Measurements from ENCODE around the gene MXRA7.

MXRA7 gene

GRCh38 chr17:76670020-76670717 is 40.6 kb downstream of the MXRA7 start:
- no peak for TF ChIP-seq EZH2 (IDR thresholded peaks at IDR 0.05; ENCODE audit: borderline replicate concordance, low read depth, low read length, severe bottlenecking)
- no peak for TF ChIP-seq CTCF (IDR thresholded peaks at IDR 0.05; ENCODE audit: borderline replicate concordance, extremely low read depth, low read length, poor library complexity, severe bottlenecking)
- no peak overlapping the region for H3K27ac ChIP-seq (ENCODE audit: low read length)
- no peak overlapping the region for H3K4me3 ChIP-seq (ENCODE audit: low read depth in 1 of 2, low read length in 2 of 2)
- H3K4me1 ChIP-seq (ENCODE audit: insufficient read depth, low read length): peaks cover 28% of the 10 kb centered on the region
- H3K4me2 ChIP-seq (ENCODE audit: insufficient read depth, low read length): no peak overlapping the region
- no peak for DNase-seq
- peaks cover 8% of the 10 kb centered on the region for H3K79me2 ChIP-seq (ENCODE audit: insufficient read depth, low read length)
- peak overlapping the region; percentile 92 for H2AFZ ChIP-seq (ENCODE audit: low read depth, low read length)
- H3K36me3 ChIP-seq (ENCODE audit: insufficient read depth, low read length): no peaks in the 10 kb centered on the region
- no peaks in the 10 kb centered on the region for H3K27me3 ChIP-seq (ENCODE audit: insufficient read depth, low read length, poor library complexity)
- no peaks in the 10 kb centered on the region for H3K9me3 ChIP-seq (ENCODE audit: insufficient read depth, low read length, severe bottlenecking)
- no peaks in the 10 kb centered on the region for H4K20me1 ChIP-seq (ENCODE audit: insufficient read depth, low read length)
- no peak for ATAC-seq (ENCODE audit: insufficient read depth, low read depth)
- H3K9ac ChIP-seq (ENCODE audit: low read depth, low read length): no peak overlapping the region

- Histone ChIP-seq H3K27me3 (ENCODE audit: insufficient read depth, low read length, poor library complexity) (no peaks in the 10 kb centered on the region), H3K4me1 (ENCODE audit: insufficient read depth, low read length) (peaks cover 17% of the 10 kb centered on the region), H3K4me3 (ENCODE audit: low read depth in 1 of 2, low read length in 2 of 2) (no peak overlapping the region), H3K27ac (ENCODE audit: low read length) (no peak overlapping the region), H2AFZ (ENCODE audit: low read depth, low read length) (no peak overlapping the region), H3K9me3 (ENCODE audit: insufficient read depth, low read length, severe bottlenecking) (no peaks in the 10 kb centered on the region), H3K9ac (ENCODE audit: low read depth, low read length) (no peak overlapping the region), H3K36me3 (ENCODE audit: insufficient read depth, low read length) (no peaks in the 10 kb centered on the region), H3K79me2 (ENCODE audit: insufficient read depth, low read length) (peaks cover 8% of the 10 kb centered on the region), H4K20me1 (ENCODE audit: insufficient read depth, low read length) (no peaks in the 10 kb centered on the region), H3K4me2 (ENCODE audit: insufficient read depth, low read length) (no peak overlapping the region)
- no peak for ATAC-seq (ENCODE audit: insufficient read depth, low read depth)
- DNase-seq: no peak
- TF ChIP-seq EZH2 (IDR thresholded peaks at IDR 0.05; ENCODE audit: borderline replicate concordance, low read depth, low read length, severe bottlenecking) (no peak), CTCF (IDR thresholded peaks at IDR 0.05; ENCODE audit: borderline replicate concordance, extremely low read depth, low read length, poor library complexity, severe bottlenecking) (no peak)
Observed at GRCh38 chr17:76667786-76668453, 42.8 kb downstream of the MXRA7 start.

- Histone ChIP-seq H3K79me2 (ENCODE audit: insufficient read depth, low read length) (peaks cover 3% of the 10 kb centered on the region), H3K36me3 (ENCODE audit: insufficient read depth, low read length) (no peaks in the 10 kb centered on the region), H4K20me1 (ENCODE audit: insufficient read depth, low read length) (no peaks in the 10 kb centered on the region), H3K9me3 (ENCODE audit: insufficient read depth, low read length, severe bottlenecking) (no peaks in the 10 kb centered on the region), H2AFZ (ENCODE audit: low read depth, low read length) (no peak overlapping the region), H3K4me1 (ENCODE audit: insufficient read depth, low read length) (peaks cover 12% of the 10 kb centered on the region), H3K4me2 (ENCODE audit: insufficient read depth, low read length) (no peak overlapping the region), H3K4me3 (ENCODE audit: low read depth in 1 of 2, low read length in 2 of 2) (no peak overlapping the region), H3K27ac (ENCODE audit: low read length) (no peak overlapping the region), H3K9ac (ENCODE audit: low read depth, low read length) (no peak overlapping the region), H3K27me3 (ENCODE audit: insufficient read depth, low read length, poor library complexity) (no peaks in the 10 kb centered on the region)
- TF ChIP-seq EZH2 (IDR thresholded peaks at IDR 0.05; ENCODE audit: borderline replicate concordance, low read depth, low read length, severe bottlenecking) (no peak), CTCF (IDR thresholded peaks at IDR 0.05; ENCODE audit: borderline replicate concordance, extremely low read depth, low read length, poor library complexity, severe bottlenecking) (no peak)
- no peak for ATAC-seq (ENCODE audit: insufficient read depth, low read depth)
- DNase-seq: no peak
Observed at GRCh38 chr17:76667491-76667755, 43.3 kb downstream of the MXRA7 start.
